Prostate gland (tissue), 2 donors: ENCODE measurements around the gene SAMD13. TPM values are rescaled to one million over a fixed set of nuclear protein-coding genes. Genes with fewer than 3 reads are reported as not detected.

ENCODE experiments used
- DNase-seq: peaks from one replicate; pipeline ENCODE4 v3.0.0-alpha.2; 2019; ENCODE audit warnings: low spot score
- H3K27ac ChIP-seq, 2 donors: fragments of 200-600 bp; sonication (generic); 2 replicates each; pipeline ENCODE4 v1.5.1; 2017 to 2019
- H3K27me3 ChIP-seq: fragments of 200-600 bp; sonication (generic); replicated peaks from 2 replicates; pipeline ENCODE4 v1.5.1; 2019; ENCODE audit not compliant: insufficient read depth
- H3K36me3 ChIP-seq, 2 donors: fragments of 200-600 bp; sonication (generic); 1 replicate in 1 of 2; 2 replicates in 1 of 2; pipeline versions ENCODE4 v1.5.1 to v1.8.1; 2017 to 2019
- H3K4me1 ChIP-seq: fragments of 200-600 bp; sonication (generic); replicated peaks from 2 replicates; pipeline ENCODE4 v1.5.1; 2019
- H3K4me3 ChIP-seq, 2 donors: fragments of 200-600 bp; sonication (generic); 2 replicates each; pipeline ENCODE4 v1.5.1; 2017 to 2019
- H3K9me3 ChIP-seq: fragments of 200-600 bp; sonication (generic); 2 replicates; pipeline ENCODE4 v1.5.1; 2017
- CTCF ChIP-seq, 4 experiments: fragments of 200-600 bp in 2 of 4; fragments of 450-650 bp in 2 of 4; sonication (generic) in 2 of 4; IDR thresholded peaks; 1 replicate in 3 of 4; 2 replicates in 1 of 4; pipeline ENCODE4 v1.5.1; 2016 to 2019; ENCODE audit warnings: antibody characterized with exemption in 4 of 4, mild to moderate bottlenecking in 2 of 4, moderate library complexity in 2 of 4
- POLR2A ChIP-seq: fragments of 450-650 bp; IDR thresholded peaks from one replicate; pipeline ENCODE4 v1.6.1; 2016; ENCODE audit warnings: antibody characterized with exemption, mild to moderate bottlenecking
- POLR2AphosphoS5 ChIP-seq: sonication (generic); formaldehyde crosslinking; IDR thresholded peaks from one replicate; pipeline ENCODE4 v1.6.1; 2017; ENCODE audit warnings: antibody characterized with exemption
- WGBS: methylation state at CpG from one replicate; pipeline ENCODE4 v1.1.5; 2018; 5-methylcytosine and 5-hydroxymethylcytosine counted together
- intact Hi-C: fragments of 100-400 bp; cut with DNase I; formaldehyde crosslinking; loops from one replicate; pipeline ENCODE4 v1.14.2; 2022
- total RNA-seq, 2 donors: library from RNA; depleted of rRNA; stranded (reverse); fragments of >200 nt; gene quantifications; one replicate each; pipeline ENCODE4 v1.1.0, GENCODE V29; 2016

The SAMD13 gene
- total RNA-seq, 2 donors from 2014 or later, result 3.1 to 3.4 TPM

DNA sequence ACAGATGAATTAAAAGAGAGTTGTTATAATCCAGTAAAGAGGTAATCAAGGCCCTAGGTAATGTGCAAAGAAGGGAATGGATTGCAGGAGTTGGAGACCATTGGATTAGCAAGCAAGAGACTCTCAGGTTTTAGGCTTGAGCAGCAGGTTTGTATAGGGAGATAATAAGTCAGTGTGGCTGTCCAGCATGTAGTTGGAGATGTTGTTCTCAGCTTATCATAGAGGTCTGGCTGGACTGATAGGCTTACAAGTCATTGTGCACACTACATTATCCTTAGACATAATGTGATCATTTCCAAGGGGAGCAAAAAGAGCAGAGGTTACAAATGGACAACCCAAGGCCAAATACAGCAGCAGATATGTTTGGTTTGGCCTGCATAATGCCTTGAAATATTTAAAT is 45.9 kb upstream of the SAMD13 start:
- peaks cover 3% of the 10 kb centered on the region for H3K4me1 ChIP-seq
- H3K27ac ChIP-seq, result no peak overlapping the region
- no peak overlapping the region for H3K4me3 ChIP-seq
- no peaks in the 10 kb centered on the region for H3K36me3 ChIP-seq
- DNase-seq, result no peak
- intact Hi-C loops, result no loop called here
- H3K9me3 ChIP-seq, result no peaks in the 10 kb centered on the region
- TF ChIP-seq CTCF (IDR thresholded peaks at IDR 0.05), result no peak
- no peak for TF ChIP-seq POLR2A
- no peak for TF ChIP-seq POLR2AphosphoS5
- no peaks in the 10 kb centered on the region for H3K27me3 ChIP-seq

DNA sequence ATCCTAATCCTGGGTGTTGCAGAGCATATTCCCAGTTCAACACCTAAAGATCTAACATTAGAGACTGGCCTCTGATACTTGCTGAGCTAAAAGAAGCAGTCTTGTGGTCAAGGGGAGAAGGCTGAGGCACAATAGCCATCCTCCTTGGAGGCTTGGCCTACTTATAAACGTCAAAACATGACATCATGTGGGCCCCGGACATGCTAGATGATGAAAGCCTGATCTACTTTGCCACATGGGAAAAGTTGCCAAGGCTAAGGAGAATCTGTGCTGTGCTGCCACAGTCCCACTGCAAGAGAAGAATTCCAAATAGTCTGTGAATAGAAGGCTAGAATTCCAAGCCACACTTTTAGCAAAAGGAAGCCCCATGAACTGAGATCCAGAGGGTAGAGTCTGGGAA is 43.9 kb upstream of the SAMD13 start:
- no peaks in the 10 kb centered on the region for H3K9me3 ChIP-seq
- WGBS, result 16% methylated on average over 2 of the region's 2 CpGs
- TF ChIP-seq POLR2A (no peak), POLR2AphosphoS5 (no peak), CTCF (IDR thresholded peaks at IDR 0.05) (no peak)
- DNase-seq, result no peak
- no peak overlapping the region for H3K27ac ChIP-seq
- no peaks in the 10 kb centered on the region for H3K36me3 ChIP-seq
- no peaks in the 10 kb centered on the region for H3K27me3 ChIP-seq
- H3K4me1 ChIP-seq, result peaks cover 3% of the 10 kb centered on the region
- no peak overlapping the region for H3K4me3 ChIP-seq
- intact Hi-C loops, result no loop called here

GRCh38 chr1:84259376-84259775 is 42.1 kb upstream of the SAMD13 start:
- TF ChIP-seq CTCF (IDR thresholded peaks at IDR 0.05) (no peak), POLR2AphosphoS5 (no peak), POLR2A (no peak)
- Histone ChIP-seq H3K36me3 (no peaks in the 10 kb centered on the region), H3K27me3 (no peaks in the 10 kb centered on the region), H3K4me1 (peaks cover 3% of the 10 kb centered on the region), H3K4me3 (no peak overlapping the region), H3K9me3 (no peaks in the 10 kb centered on the region), H3K27ac (no peak overlapping the region)
- intact Hi-C loops, result no loop called here
- DNase-seq, result no peak
- whole genome bisulfite sequencing, result 98% methylated on average over 2 of the region's 2 CpGs

GRCh38 chr1:84259989-84260388 is 41.5 kb upstream of the SAMD13 start:
- intact Hi-C loops, result no loop called here
- Histone ChIP-seq H3K27ac (no peak overlapping the region), H3K4me3 (no peak overlapping the region), H3K9me3 (no peaks in the 10 kb centered on the region), H3K27me3 (no peaks in the 10 kb centered on the region), H3K4me1 (peaks cover 3% of the 10 kb centered on the region), H3K36me3 (no peaks in the 10 kb centered on the region)
- DNase-seq, result no peak
- TF ChIP-seq POLR2AphosphoS5, result no peak
- no peak for TF ChIP-seq CTCF (IDR thresholded peaks at IDR 0.05)
- TF ChIP-seq POLR2A, result no peak
- 98% methylated on average over 2 of the region's 2 CpGs for WGBS

DNA sequence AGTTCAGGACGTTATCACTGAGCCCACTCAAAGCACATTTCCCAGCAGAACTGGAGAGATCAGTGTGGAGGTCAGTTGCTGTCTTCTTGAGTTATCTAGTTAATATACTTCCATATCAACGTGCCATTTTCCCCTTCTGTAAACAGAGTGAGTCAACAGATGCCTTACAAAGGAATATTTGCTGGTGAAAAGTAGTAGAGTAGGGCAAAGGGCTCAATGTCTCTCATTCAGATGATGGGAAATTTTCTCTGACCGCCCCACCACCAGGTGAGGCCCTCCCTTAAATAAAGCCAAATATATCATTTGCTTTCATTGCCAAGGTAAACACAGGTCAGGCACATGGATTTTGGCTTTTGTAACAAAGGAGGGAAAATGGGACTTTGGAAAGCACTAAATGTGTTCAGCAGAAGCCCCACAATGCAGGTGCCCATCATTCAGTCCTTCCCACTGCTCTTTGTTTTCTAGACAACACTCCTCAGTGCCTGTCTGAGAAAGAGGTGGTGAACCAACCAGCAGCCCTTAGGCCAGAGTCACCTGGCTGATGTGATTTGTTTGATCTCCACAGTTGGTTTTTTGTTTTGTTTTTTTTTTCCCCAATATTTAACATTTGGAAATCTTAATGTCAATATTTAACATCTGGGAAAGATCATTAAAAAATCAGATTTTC is 40.5 kb upstream of the SAMD13 start:
- Histone ChIP-seq H3K27ac (no peak overlapping the region), H3K4me3 (no peak overlapping the region), H3K27me3 (no peaks in the 10 kb centered on the region), H3K9me3 (no peaks in the 10 kb centered on the region), H3K4me1 (peaks cover 3% of the 10 kb centered on the region), H3K36me3 (no peaks in the 10 kb centered on the region)
- TF ChIP-seq POLR2AphosphoS5, result no peak
- TF ChIP-seq POLR2A, result no peak
- TF ChIP-seq CTCF (IDR thresholded peaks at IDR 0.05), result no peak
- intact Hi-C loops, result no loop called here
- DNase-seq, result no peak
- WGBS, result 41% methylated on average over 3 of the region's 3 CpGs
